Eye (tissue), 1 donor: ENCODE data around the gene GHRL.
A peak's percentile ranks its signal among the peaks of the same experiment; 100 is the strongest.

Experiments used
- DNase-seq: peaks from one replicate; pipeline ENCODE4 v3.0.0-alpha.2; 2015

The GHRL gene

DNA sequence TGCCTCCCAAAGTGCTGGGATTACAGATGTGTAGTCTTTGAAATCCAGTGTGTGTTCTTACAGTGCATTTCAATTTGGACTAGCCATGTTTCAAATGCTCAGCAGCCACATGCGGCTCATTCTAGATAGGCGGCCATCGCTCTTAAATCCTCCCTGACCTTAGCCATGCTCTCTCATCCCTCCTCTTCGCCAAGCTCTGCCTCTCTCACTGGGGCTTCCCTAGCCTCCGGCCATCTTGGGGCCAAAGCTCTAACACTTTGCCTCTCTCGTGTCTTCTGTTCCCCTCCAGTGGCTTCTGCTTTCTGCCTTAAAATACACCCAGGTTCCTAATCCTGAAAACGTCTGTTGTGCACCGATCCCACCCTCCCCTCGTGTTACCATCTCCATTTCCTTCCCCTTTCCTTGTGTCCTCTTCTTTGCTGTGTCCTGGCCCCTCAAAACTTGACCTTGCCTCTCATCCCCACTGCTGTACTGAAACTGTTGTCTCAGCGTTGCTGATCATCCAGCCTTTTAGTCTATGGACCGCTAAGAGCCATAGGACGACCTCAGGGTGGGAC, 1.4 kb upstream of the GHRL start:
- DNase-seq = no peak

DNA sequence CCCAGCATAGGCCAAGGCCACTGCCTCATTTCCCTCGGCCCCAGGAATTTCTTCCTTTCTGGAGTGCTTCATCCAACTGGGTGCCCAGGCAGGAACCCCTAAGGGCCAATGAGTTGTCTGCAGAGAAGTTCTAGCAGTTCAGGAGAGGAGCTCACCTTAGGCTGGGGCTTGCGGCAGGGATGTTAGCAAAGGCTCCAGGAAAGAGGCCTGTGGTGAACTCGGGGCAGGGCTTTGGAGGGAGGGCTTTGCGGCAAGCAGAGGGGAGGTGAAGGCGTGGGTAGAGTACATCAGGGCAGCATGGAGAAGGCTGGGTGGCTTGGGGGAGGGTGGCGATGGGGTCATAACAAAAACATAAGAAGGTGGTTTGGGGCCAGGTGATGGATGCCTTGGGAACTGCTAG, 1.1 kb downstream of the GHRL start:
- DNase-seq = no peak

DNA sequence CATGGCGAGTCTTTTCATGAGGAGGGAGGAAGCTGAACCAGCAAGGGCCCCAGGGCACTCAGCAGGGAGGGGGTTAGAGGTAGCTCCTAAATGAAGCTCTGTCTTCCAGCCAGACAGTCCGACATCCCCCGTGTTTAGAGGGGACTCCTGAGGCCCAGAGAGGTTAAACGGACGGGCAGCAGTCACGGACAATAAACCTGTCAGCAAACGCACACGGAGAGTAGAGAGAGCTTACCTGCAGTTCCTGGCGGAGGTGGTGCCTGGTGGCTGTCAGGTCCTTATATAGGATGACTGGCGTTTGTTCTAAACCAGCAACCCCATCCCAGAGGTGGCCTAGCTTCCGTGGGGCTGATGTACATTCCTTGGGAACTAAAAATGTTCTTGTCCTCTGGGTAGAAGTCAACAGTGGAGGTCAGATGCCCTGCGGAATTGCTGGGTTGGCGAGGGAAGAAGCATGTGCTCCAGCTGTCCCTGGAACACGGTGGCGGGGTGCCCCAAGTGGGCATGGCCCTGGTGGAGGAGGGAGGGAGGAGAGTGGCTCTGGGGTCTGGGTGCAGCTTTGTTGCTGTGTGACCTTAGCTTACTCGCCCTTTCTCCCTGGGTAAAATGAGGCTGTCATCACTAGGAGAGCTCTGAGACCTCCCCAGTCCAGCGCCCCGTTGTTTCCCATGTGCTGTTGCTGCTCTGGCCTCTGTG, 2.1 kb downstream of the GHRL start:
- no peak for DNase-seq

DNA sequence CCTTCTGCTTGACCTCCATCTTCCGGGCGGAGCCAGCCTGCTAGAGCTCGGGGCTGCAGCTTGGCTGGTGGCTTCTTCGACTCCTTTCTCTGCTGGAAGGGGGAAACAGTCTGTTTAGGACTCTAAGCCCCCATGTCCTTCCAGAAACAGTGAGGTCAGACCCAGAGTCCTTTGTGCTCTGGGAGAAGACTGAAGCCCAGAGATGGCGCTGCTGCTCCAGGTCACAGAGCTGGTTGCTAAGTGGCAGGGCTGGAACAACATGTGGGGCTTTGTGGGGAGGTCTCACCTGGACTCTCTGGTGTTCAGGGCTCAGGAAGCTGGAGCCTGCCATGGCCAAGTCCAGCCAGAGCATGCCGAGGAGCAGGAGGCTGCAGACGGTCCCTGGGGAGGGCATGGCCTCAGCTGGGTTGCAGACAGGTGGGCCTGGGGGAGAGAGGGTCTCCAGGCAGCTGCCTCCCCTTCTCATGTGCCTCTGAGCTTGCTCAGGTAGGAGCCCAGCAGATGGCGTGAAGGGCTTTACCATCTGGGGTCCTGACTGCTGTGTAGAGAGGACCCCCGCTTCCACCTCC, 2.9 kb downstream of the GHRL start:
- DNase-seq = no peak

DNA sequence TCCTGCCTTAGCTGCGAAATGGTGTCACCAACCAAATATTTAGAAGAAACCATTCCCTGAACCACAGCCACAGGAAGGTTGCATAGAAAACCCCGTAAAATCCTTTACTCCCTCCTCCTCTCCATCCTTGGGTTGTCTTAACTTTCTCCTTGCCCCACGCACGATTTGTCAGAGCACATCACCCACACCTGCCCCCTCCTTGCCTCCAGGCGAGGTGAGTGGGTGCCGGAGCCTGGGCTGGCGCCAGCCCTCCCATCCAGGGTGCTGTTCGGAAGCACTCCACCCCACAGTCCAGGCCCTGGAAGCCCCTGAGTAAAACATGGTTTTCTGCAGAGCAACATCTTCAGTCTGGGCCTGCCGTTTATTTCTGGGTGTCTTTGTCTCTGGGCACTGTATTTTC, 3.7 kb downstream of the GHRL start:
- no peak for DNase-seq

- DNase-seq = no peak
These were observed 4.2 kb downstream of the GHRL start for GRCh38 chr3:10288575-10288960.

DNA sequence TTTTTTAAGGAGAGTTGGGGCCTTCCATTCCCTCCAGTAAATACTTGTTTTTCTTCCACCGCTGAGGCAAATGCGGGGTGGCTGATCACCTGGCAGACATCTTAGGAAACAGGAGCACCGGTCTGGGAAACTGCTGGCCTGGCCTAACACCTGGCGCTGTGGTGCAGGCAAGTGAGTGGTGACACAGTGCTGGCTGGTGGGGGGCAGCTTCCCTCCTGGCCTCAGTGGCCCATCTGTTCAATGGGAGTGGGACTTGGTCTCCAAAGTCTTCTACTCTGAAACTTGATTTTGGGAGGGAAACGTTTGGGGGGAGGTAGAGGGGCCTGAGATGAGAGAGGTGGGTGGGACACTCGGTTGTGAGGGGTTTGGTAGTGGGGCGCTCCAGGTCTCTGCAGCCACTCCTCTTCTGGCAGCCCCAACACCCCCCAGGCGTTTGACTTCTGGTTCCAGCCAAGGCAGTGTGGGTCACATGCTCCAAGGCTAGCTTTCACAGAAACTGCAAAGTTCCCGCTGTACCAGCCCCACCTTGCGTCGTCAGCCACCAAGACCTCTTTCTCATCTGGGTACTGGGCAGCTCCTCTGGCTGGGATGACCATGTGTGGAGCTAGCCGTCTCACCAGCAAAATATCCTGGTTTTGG, 4.7 kb downstream of the GHRL start:
- no peak for DNase-seq

DNA sequence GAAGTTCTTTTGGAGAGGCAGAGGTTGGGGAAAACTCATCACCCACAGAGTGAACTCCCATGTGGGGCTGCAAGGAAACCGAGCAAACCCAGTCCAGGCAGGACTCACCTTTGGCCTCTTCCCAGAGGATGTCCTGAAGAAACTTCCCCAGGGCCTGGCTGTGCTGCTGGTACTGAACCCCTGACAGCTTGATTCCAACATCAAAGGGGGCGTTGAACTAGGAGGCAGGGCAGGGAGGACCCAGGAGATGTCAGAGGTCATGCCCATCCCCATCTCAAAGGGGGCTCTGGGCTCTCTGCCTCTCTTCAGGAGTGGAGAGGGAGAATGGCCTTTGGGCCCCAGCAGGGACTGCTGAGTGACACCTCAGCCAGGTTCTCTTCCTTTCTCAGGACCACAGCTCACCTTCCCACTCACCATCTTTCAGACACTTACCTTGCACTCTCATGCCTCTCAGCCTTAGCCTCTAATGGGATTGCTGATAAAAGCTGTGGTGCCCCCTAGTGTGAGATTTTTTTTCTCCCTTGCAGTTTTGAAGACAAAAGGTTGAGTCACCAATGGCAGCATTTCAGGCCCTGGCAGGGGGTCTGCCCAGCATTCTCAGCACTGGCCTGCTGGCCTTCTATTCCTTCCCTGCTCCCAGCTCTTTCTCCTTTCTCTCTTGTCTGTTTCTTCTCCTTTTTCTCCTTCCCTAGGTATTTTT, 6.0 kb downstream of the GHRL start:
- peak; percentile 81 for DNase-seq

DNA sequence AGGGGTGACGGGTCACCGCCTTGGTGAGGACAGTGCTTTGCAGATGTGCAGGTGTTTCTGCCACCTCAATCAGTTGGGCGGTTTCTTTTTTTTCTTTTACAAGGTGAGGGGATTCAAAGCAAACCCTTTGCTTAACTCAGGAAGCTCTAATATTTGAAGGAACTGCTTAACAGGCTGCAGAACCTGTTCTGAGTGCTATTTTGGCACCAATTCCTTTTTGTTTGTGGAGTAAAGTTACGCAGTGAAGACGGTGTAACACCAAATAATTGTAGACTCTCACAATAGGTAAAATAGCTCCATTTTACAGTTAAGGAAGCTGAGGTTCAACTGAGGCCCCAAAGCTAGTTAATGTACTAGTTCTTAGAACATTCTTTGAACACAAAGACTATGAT, 6.6 kb downstream of the GHRL start:
- no peak for DNase-seq

GRCh38 chr3:10285272-10286132, 7.2 kb downstream of the GHRL start:
- no peak for DNase-seq

DNA sequence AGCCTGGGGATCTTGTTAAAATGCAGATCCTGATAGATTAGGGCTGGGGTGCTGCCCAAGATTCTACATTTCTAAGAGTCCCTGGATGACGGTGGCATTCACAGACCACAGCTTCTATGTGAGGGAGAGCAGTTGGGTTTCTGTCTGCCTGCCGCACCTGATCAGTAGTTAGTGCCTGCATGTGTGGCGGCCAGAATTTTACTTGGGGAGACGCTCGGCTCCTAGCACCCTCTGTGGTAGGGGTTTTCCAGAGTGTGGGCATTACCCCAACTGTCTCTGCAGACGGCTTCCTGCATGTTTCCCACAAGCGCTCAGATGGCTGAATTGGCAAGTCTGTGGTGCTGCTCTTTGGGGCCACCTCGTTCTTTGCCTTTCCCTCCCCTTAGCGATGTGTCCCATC, 8.3 kb downstream of the GHRL start:
- no peak for DNase-seq

- peak; percentile 33 for DNase-seq
These were observed 9.1 kb downstream of the GHRL start for GRCh38 chr3:10283638-10284037.

DNA sequence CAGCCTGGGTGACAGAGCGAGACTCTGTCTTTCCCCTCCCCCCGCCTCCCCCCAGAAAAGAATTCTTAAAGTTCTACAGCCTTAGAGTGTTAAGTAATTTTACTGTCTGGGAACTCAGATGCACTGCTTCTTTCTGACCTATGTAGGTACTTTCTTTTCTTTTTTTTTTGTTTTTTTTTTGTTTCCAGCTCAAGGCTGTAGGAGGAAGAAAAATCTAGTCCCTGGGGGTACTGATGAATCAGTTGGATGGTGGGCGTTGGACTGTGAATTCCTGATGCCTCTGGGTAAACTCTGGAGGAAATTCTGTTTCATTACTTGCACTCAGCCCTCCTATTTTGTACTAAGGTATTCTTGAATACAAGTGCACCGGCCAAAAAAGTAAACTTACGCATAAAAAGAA, 10.8 kb downstream of the GHRL start:
- no peak for DNase-seq

GRCh38 chr3:10280571-10280970, 12.2 kb downstream of the GHRL start:
- DNase-seq = no peak

DNA sequence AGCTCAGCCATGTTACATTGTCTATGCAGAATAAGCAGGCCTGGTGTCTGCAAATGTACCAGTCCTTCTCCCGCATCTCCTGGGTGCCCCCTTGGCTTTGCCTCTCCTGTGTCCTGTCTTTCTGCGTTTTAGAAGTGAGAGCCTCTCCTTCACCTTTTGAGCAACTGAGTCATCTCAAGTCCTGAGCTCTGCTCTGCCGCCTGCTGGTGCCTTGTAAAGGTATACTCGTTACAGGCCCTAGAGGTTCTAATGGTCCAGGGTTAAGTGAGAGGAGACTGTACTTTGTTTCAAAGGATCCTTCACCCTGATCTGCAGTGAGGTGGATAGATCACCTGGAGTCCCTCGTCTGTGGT, 12.6 kb downstream of the GHRL start:
- no peak for DNase-seq

DNA sequence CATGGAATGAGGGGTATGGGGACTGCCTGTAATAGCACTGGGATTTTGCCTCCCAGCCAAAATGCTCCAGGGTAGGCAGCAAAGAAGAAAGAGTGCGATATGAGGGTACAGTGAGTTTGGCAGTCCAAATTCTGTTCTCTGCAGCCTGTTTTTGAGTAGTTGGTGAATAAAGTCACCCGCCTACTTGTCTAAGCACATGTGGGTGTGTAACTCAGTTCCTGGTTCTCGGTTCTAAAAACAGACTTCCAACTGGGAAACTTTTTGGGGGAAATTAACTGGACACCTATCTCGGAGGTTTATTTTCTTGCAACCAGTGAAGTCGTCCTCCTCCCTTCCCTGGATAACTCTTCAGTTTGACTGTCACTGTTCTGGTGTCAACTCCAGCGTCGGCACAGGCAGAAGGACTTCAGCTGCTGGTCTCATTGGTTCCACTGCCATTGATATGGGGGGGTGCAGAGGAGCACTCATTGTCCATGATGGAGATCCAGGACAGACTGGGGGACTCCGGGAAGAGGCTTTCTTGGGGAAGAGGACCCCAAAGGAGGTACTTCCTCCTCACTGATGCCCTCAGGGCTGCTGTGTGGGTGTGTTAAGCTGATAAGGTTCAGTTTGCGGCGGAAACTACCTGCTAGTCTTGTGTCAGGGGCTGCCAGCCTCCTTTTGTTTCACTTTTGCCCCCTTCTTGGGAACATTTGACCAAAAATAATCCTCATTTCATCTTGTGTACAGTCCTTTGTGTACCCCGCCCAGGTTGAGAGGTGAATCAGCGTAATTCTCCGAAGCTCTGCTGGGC, 13.2 kb downstream of the GHRL start:
- DNase-seq = no peak

DNA sequence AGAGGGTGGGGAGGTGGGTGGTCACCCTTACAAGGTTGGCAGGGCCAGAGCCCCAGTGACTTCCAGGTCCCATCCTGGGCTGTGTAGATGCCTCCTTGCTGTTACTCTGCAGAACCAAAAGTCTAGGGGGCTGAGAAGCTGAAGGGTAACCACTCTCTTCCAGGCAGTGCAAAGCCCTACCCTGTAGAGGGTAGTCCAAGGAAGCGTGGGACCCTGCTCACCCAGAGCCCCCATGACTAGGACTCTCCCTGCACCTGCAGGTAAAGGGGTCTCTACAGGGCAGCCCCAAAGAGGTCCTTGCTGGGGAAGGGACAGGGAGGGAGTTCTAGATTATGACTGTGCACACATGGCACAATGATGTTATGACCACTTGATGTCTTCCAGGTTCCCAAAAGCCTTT, 14.2 kb downstream of the GHRL start:
- DNase-seq = no peak

DNA sequence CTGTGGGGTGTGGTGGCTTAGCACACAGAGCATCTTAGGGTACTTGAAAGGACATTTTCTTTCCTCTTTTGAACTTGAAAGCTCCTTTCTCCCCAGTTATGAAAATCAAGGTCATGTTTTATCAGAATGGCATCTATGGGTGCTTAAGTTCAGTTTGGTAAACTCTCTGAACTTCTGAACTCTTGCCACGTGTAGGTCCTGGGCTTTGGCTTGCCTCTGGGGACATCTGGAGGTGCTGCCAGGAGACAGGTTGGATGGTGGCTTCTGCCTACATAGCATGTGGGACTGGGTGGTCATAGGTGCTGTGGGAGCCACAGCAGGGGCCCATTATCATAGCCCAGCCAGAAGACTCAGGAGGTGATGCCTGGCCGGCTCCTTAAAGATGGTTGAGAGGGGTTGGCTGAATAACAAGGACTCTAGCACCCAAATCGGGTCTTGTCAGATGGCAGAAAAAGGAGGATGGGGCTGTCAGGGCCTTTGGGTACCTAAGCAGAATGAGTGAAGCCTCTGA, 15.6 kb downstream of the GHRL start:
- no peak for DNase-seq

GRCh38 chr3:10274601-10275000, 18.1 kb downstream of the GHRL start:
- DNase-seq = no peak

- DNase-seq = no peak
These were observed 18.9 kb downstream of the GHRL start for GRCh38 chr3:10273702-10274305.

GRCh38 chr3:10272977-10273376, 19.8 kb downstream of the GHRL start:
- DNase-seq = no peak
